ENCODE data around the gene SQOR.

DNA sequence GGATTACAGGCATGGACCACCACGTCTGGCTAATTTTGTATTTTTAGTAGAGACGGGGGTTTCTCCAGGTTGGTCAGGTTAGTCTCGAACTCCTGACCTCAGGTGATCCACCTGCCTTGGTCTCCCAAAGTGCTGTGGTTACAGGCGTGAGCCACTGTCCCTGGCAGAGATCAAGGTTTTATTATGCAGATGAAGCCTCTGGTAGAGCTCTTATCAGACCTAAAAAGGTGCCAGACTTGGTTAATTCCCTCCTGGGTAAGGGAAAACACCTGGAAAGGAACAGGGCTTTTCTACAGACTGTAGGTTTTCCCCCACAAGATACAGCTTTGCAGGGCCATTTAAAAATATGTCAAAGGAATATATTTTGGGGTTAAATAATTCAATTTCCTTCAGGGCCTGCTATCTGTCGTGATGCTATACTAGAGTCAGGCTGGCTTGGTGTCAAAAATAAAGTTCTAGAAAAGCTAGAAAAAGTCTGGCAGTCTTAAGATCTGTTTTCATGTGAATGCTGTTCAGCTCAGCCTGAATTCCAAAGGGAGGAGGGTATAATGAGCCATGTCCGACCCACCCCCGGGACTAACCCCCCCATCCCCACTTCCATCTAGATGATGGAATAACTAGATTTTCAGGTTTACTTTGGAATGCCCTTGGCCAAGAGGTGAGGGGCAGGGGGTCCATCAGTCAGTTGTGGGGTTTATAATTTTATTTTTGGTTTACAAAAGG is 49.6 kb upstream of the SQOR start:
- no peak for TF ChIP-seq EZH2 (IDR thresholded peaks at IDR 0.05; ENCODE audit: insufficient read depth, poor library complexity, severe bottlenecking)
- TF ChIP-seq EZH2phosphoT487 (IDR thresholded peaks at IDR 0.05; ENCODE audit: insufficient read depth, low read depth) = no peak

Measured in GM23248 (cell line).